AG09309 (cell line): Measurements from ENCODE around the gene TCTA.

Experiments used
- DNase-seq: peaks from one replicate; pipeline ENCODE4 v3.0.0-alpha.2; 2010; ENCODE audit warnings: low read depth
- H3K4me3 ChIP-seq: 2 replicates; pipeline ENCODE4 v1.5.1; 2011; ENCODE audit warnings: mild to moderate bottlenecking, low read depth, low read length, moderate library complexity; ENCODE audit not compliant: control insufficient read depth
- CTCF ChIP-seq: IDR thresholded peaks from 2 replicates; pipeline ENCODE4 v1.5.1; 2011; ENCODE audit warnings: mild to moderate bottlenecking, low read depth, low read length, inconsistent platforms; ENCODE audit not compliant: insufficient read depth, control insufficient read depth; ENCODE audit errors: missing control alignments

The TCTA gene

GRCh38 chr3:49410846-49411534, 1.2 kb upstream of the TCTA start:
- no peak for TF ChIP-seq CTCF
- H3K4me3 ChIP-seq, result peak overlapping the region; percentile 80
- no peak for DNase-seq

DNA sequence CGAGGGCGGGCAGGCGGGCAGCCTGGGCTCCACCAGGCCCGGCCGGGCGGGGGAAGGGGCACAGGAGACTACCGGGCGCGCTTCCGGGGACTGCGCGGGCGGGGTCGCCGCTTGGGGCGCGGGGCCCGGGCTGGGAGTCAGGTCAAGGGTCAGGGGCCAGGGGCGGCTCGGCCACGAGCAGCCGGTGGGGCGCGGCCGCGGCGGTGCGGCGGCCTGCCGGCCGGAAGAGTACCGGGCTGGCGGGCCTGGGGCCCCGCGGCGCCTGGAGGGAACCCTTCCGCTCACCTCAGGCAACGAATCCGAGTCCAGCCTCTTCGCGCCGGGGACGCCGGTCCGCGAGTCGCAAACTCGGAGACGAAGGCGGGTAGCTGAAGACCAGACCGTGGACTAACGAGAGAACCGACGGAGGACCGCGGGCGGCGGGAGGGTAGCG, 672 bp upstream of the TCTA start:
- peak overlapping the region; percentile 80 for H3K4me3 ChIP-seq
- DNase-seq, result no peak

DNA sequence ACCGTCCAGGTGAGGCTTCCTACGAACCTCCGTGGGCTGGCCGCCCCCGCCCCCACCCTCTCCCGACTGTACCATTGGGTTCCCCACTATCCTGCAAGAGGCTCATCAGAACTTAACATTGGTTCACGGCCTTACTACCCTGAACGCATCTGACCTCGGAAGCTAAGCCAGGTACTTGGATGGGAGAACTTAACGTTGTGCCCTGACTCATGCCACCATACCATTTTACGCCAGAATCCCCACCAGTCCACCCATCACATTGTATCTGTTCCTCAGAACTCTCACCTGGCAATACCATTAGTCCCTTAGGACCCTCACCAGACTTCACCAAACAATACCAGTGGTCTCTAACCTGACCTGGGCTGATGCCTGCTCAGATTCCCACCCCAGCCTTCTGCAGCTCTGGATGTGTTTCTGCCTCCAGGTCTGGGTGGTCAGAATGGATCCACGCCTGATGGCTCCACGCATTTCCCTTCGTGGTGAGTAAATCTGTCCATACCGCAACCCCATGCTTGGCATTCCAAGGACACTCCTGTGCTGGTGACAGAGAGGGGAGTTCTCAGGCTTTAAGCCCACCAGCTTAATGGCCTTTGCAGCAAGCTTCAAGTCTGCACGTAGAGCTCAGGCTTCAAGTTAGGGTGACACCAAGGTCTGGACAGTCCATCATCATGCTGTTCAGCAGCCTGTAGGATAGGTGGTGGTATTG, 562 bp downstream of the TCTA start:
- DNase-seq, result no peak
- H3K4me3 ChIP-seq, result peak overlapping the region; percentile 58
- no peak for TF ChIP-seq CTCF

More for the DNA sequence above, 672 bp upstream of the TCTA start:
- no peak for TF ChIP-seq CTCF

DNA sequence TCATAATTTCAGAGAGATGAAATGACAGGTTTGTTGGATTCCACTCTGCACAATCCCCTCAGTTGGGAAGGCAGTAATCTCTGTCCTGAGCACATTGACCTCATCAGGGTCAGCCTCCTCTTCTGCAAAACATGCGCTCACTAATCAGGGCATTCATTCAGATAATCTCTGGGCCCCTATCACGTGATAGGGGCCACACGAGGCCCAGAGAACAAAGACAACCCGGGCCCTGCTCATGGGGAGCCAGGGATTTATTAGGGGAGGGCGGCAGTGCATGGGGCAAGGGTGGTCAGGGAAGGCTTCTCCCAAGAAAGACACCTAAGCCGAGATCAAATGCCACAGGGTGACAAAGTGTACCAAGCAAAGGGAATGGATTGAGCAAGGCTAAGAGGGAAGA, 1.1 kb downstream of the TCTA start:
- no peak for DNase-seq
- TF ChIP-seq CTCF, result no peak

GRCh38 chr3:49414753-49415152, 2.5 kb downstream of the TCTA start:
- TF ChIP-seq CTCF, result no peak
- DNase-seq, result no peak
- H3K4me3 ChIP-seq, result no peak overlapping the region

More for the DNA sequence above, 1.1 kb downstream of the TCTA start:
- H3K4me3 ChIP-seq, result peak overlapping the region; percentile 58

DNA sequence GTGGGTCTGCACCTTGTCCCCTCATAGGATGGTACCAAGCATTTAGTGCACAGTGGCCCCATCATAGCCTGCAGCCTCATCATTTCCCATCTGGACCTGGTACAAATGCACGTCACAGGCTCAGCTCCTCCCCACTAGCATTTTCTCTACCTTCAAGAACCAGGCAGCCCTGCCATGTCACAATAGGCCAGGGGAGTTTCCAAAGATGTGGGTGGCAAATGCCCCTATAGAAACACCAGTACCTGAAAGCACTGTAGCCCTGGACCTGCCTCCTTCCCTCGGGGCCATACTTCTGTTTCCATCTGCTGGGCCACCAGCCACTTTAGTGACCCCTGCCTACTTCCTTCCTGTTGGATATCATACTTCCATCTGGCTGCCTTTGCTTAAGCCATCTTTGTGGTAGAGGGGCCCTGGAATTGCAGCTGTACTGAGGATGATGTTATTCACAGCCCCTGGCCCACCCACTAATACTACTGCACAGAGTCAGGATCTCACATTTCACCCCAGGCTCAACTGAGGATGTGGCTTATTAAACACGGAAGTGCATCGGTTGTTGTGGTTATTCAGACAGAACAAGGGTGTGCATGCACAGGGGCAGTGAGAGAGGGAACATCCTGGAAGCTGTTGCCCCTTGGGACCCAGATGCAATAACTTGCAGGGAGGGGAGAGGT, 3.8 kb downstream of the TCTA start:
- no peak overlapping the region for H3K4me3 ChIP-seq
- no peak for DNase-seq

More for the DNA sequence above, 3.8 kb downstream of the TCTA start:
- TF ChIP-seq CTCF, result no peak
